IPS-20b (cell line): Measurements from ENCODE around the gene RIN3.

Source experiments
- H3K27ac ChIP-seq: one replicate; pipeline ENCODE4 v1.5.1; 2013; ENCODE audit warnings: low read length
- H3K27me3 ChIP-seq: 2 replicates; pipeline ENCODE4 v1.6.1; 2013; ENCODE audit warnings: mild to moderate bottlenecking, low read length, inconsistent platforms; ENCODE audit not compliant: insufficient read depth
- H3K36me3 ChIP-seq: 2 replicates; pipeline ENCODE4 v1.6.1; 2013; ENCODE audit warnings: low read depth, mild to moderate bottlenecking, inconsistent platforms, low read length, moderate library complexity; ENCODE audit not compliant: insufficient read depth
- H3K4me1 ChIP-seq: 2 replicates; pipeline ENCODE4 v1.6.1; 2013; ENCODE audit warnings: mild to moderate bottlenecking, control low read depth, inconsistent platforms, low read length, moderate library complexity; ENCODE audit not compliant: insufficient read depth
- H3K4me3 ChIP-seq: 2 replicates; pipeline ENCODE4 v1.5.1; 2013; ENCODE audit warnings: mild to moderate bottlenecking, low read length, inconsistent platforms
- H3K9ac ChIP-seq: 2 replicates; pipeline ENCODE4 v1.6.1; 2013; ENCODE audit warnings: low read depth, mild to moderate bottlenecking, inconsistent platforms, low read length, moderate library complexity
- H3K9me3 ChIP-seq: 2 replicates; pipeline ENCODE4 v1.6.1; 2013; ENCODE audit warnings: mild to moderate bottlenecking, low read depth, low read length, inconsistent platforms; ENCODE audit not compliant: insufficient read depth

The RIN3 gene

GRCh38 chr14:92644171-92644969 is 130.8 kb downstream of the RIN3 start:
- no peak overlapping the region for H3K27ac ChIP-seq
- no peaks in the 10 kb centered on the region for H3K4me1 ChIP-seq
- no peak overlapping the region for H3K9ac ChIP-seq
- no peak overlapping the region for H3K4me3 ChIP-seq
- H3K27me3 ChIP-seq, result no peaks in the 10 kb centered on the region
- no peaks in the 10 kb centered on the region for H3K36me3 ChIP-seq
- H3K9me3 ChIP-seq, result peaks cover 7% of the 10 kb centered on the region; the same call in 1 of the 2 replicates

- no peak overlapping the region for H3K4me3 ChIP-seq
- no peaks in the 10 kb centered on the region for H3K36me3 ChIP-seq
- H3K9ac ChIP-seq, result no peak overlapping the region
- peaks cover 7% of the 10 kb centered on the region; the same call in 1 of the 2 replicates for H3K9me3 ChIP-seq
- no peak overlapping the region for H3K27ac ChIP-seq
- H3K27me3 ChIP-seq, result no peaks in the 10 kb centered on the region
- H3K4me1 ChIP-seq, result no peaks in the 10 kb centered on the region
Observed at GRCh38 chr14:92644970-92645515, 131.5 kb downstream of the RIN3 start.

GRCh38 chr14:92645841-92646478 is 132.4 kb downstream of the RIN3 start:
- no peaks in the 10 kb centered on the region for H3K4me1 ChIP-seq
- no peaks in the 10 kb centered on the region for H3K36me3 ChIP-seq
- H3K9me3 ChIP-seq, result peaks cover 7% of the 10 kb centered on the region; the same call in 1 of the 2 replicates
- H3K4me3 ChIP-seq, result no peak overlapping the region
- H3K9ac ChIP-seq, result no peak overlapping the region
- H3K27me3 ChIP-seq, result no peaks in the 10 kb centered on the region
- H3K27ac ChIP-seq, result no peak overlapping the region

GRCh38 chr14:92646952-92647796 is 133.6 kb downstream of the RIN3 start:
- peaks cover 7% of the 10 kb centered on the region; the same call in 1 of the 2 replicates for H3K9me3 ChIP-seq
- no peak overlapping the region for H3K4me3 ChIP-seq
- H3K27me3 ChIP-seq, result no peaks in the 10 kb centered on the region
- H3K27ac ChIP-seq, result no peak overlapping the region
- H3K9ac ChIP-seq, result no peak overlapping the region
- H3K4me1 ChIP-seq, result no peaks in the 10 kb centered on the region
- no peaks in the 10 kb centered on the region for H3K36me3 ChIP-seq

- Histone ChIP-seq H3K4me1 (no peaks in the 10 kb centered on the region), H3K27ac (no peak overlapping the region), H3K27me3 (no peaks in the 10 kb centered on the region), H3K36me3 (no peaks in the 10 kb centered on the region), H3K9me3 (peaks cover 7% of the 10 kb centered on the region; the same call in 1 of the 2 replicates), H3K9ac (no peak overlapping the region), H3K4me3 (no peak overlapping the region)
Observed at GRCh38 chr14:92647797-92648279, 134.3 kb downstream of the RIN3 start.

GRCh38 chr14:92649066-92649465 is 135.5 kb downstream of the RIN3 start:
- Histone ChIP-seq H3K9ac (no peak overlapping the region), H3K27ac (no peak overlapping the region), H3K36me3 (no peaks in the 10 kb centered on the region), H3K4me1 (no peaks in the 10 kb centered on the region), H3K27me3 (no peaks in the 10 kb centered on the region), H3K9me3 (peaks cover 7% of the 10 kb centered on the region; the same call in 1 of the 2 replicates), H3K4me3 (no peak overlapping the region)

GRCh38 chr14:92649934-92650545 is 136.5 kb downstream of the RIN3 start:
- H3K9ac ChIP-seq, result no peak overlapping the region

GRCh38 chr14:92650581-92651105 is 137.1 kb downstream of the RIN3 start:
- Histone ChIP-seq H3K4me3 (no peak overlapping the region), H3K4me1 (no peaks in the 10 kb centered on the region), H3K27me3 (no peaks in the 10 kb centered on the region), H3K36me3 (no peaks in the 10 kb centered on the region), H3K9me3 (no peaks in the 10 kb centered on the region), H3K9ac (no peak overlapping the region), H3K27ac (no peak overlapping the region)

More at GRCh38 chr14:92649934-92650545, 136.5 kb downstream of the RIN3 start:
- no peaks in the 10 kb centered on the region for H3K27me3 ChIP-seq
- no peak overlapping the region for H3K4me3 ChIP-seq
- no peaks in the 10 kb centered on the region for H3K36me3 ChIP-seq
- H3K27ac ChIP-seq, result no peak overlapping the region
- H3K9me3 ChIP-seq, result peaks cover 3% of the 10 kb centered on the region; the same call in 1 of the 2 replicates
- no peaks in the 10 kb centered on the region for H3K4me1 ChIP-seq

- H3K27ac ChIP-seq, result no peak overlapping the region
- H3K4me3 ChIP-seq, result no peak overlapping the region
- H3K36me3 ChIP-seq, result no peaks in the 10 kb centered on the region
- no peaks in the 10 kb centered on the region for H3K27me3 ChIP-seq
- no peaks in the 10 kb centered on the region for H3K4me1 ChIP-seq
- H3K9me3 ChIP-seq, result no peaks in the 10 kb centered on the region
- H3K9ac ChIP-seq, result no peak overlapping the region
Observed at GRCh38 chr14:92651106-92651757, 137.7 kb downstream of the RIN3 start.

- no peak overlapping the region for H3K4me3 ChIP-seq
- no peak overlapping the region for H3K9ac ChIP-seq
- no peaks in the 10 kb centered on the region for H3K9me3 ChIP-seq
- no peaks in the 10 kb centered on the region for H3K36me3 ChIP-seq
- H3K27me3 ChIP-seq, result no peaks in the 10 kb centered on the region
- H3K4me1 ChIP-seq, result no peaks in the 10 kb centered on the region
- H3K27ac ChIP-seq, result no peak overlapping the region
Observed at GRCh38 chr14:92651758-92652406, 138.3 kb downstream of the RIN3 start.
